Activated B cell treated with CpG ODN at 0.5 μM for 24 hours (primary cell): ENCODE data around the gene LCOR. TPM values are rescaled to one million over a fixed set of nuclear protein-coding genes. Genes with fewer than 3 reads are reported as not detected.

Experiments
- ATAC-seq: fragments of 200-7000 bp; cut with Tn5 transposase; one replicate; pipeline ENCODE4 v1.10.0; 2021; ENCODE audit warnings: low read depth, mild to moderate bottlenecking, moderate library complexity
- CTCF ChIA-PET: fragments of 350-600 bp; sonication (Branson Sonifier 250); formaldehyde crosslinking; loops from one replicate; lab custom pipeline; 2021; ENCODE audit warnings: antibody characterized with exemption; lab: Charles Lee
- POLR2A ChIA-PET: fragments of 350-600 bp; sonication (Branson Sonifier 250); formaldehyde crosslinking; loops from one replicate; lab custom pipeline; 2021; ENCODE audit warnings: antibody characterized with exemption; lab: Charles Lee
- DNase-seq: peaks from one replicate; pipeline ENCODE4 v3.0.0; 2022
- H3K27ac Mint-ChIP-seq: one replicate; pipeline ENCODE4 v1.8.0; 2020; ENCODE audit warnings: mixed read lengths
- H3K27me3 Mint-ChIP-seq: one replicate; pipeline ENCODE4 v1.8.0; 2021; ENCODE audit warnings: mixed read lengths
- H3K36me3 Mint-ChIP-seq: one replicate; pipeline ENCODE4 v1.8.0; 2021; ENCODE audit warnings: low read depth, mixed read lengths
- H3K4me1 Mint-ChIP-seq: one replicate; pipeline ENCODE4 v1.8.0; 2021; ENCODE audit warnings: mixed read lengths
- H3K4me3 Mint-ChIP-seq: one replicate; pipeline ENCODE4 v1.8.0; 2020; ENCODE audit warnings: mild to moderate bottlenecking, mixed read lengths
- H3K9me3 Mint-ChIP-seq: one replicate; pipeline ENCODE4 v1.8.0; 2020; ENCODE audit warnings: mixed read lengths
- CTCF ChIP-seq: fragments of 200-600 bp; IDR thresholded peaks from one replicate; pipeline ENCODE4 v1.8.0; 2022; ENCODE audit warnings: antibody characterized with exemption, mild to moderate bottlenecking
- intact Hi-C: fragments of 100-400 bp; cut with micrococcal nuclease; formaldehyde crosslinking; loops from one replicate; pipeline ENCODE4 v1.15.1; 2024
- total RNA-seq: library from RNA; stranded (reverse); gene quantifications from 2 replicates; pipeline ENCODE4 v1.2.3, GENCODE V29; 2022

The LCOR gene
- total RNA-seq, 1 donor from 2014 or later: 54.9 TPM

GRCh38 chr10:97005349-97005748 is 173.3 kb downstream of the LCOR start:
- no peaks in the 10 kb centered on the region for H3K27me3 Mint-ChIP-seq
- no peak overlapping the region for H3K4me3 Mint-ChIP-seq
- ATAC-seq: no peak
- no peak for DNase-seq
- H3K36me3 Mint-ChIP-seq: no peaks in the 10 kb centered on the region
- no peak for TF ChIP-seq CTCF
- intact Hi-C loops: no loop called here
- CTCF ChIA-PET: no interaction called here
- POLR2A ChIA-PET: no interaction called here
- H3K4me1 Mint-ChIP-seq: no peaks in the 10 kb centered on the region
- no peak overlapping the region for H3K27ac Mint-ChIP-seq
- peaks cover 11% of the 10 kb centered on the region for H3K9me3 Mint-ChIP-seq

GRCh38 chr10:97006364-97006763 is 174.3 kb downstream of the LCOR start:
- no peak overlapping the region for H3K27ac Mint-ChIP-seq
- POLR2A ChIA-PET: no interaction called here
- no peak overlapping the region for H3K4me3 Mint-ChIP-seq
- no peaks in the 10 kb centered on the region for H3K36me3 Mint-ChIP-seq
- CTCF ChIA-PET: no interaction called here
- DNase-seq (no peak), ATAC-seq (no peak)
- H3K4me1 Mint-ChIP-seq: no peaks in the 10 kb centered on the region
- H3K9me3 Mint-ChIP-seq: peaks cover 11% of the 10 kb centered on the region
- intact Hi-C loops: no loop called here
- no peaks in the 10 kb centered on the region for H3K27me3 Mint-ChIP-seq
- TF ChIP-seq CTCF: no peak

- intact Hi-C loops: no loop called here
- POLR2A ChIA-PET: no interaction called here
- ATAC-seq (no peak), DNase-seq (no peak)
- H3K4me1 Mint-ChIP-seq: no peaks in the 10 kb centered on the region
- CTCF ChIA-PET: no interaction called here
- H3K9me3 Mint-ChIP-seq: peaks cover 11% of the 10 kb centered on the region
- no peak overlapping the region for H3K27ac Mint-ChIP-seq
- H3K27me3 Mint-ChIP-seq: no peaks in the 10 kb centered on the region
- TF ChIP-seq CTCF: no peak
- H3K36me3 Mint-ChIP-seq: no peaks in the 10 kb centered on the region
- H3K4me3 Mint-ChIP-seq: no peak overlapping the region
Measured at GRCh38 chr10:97007417-97007816, 175.3 kb downstream of the LCOR start.

GRCh38 chr10:97010695-97011206 is 178.7 kb downstream of the LCOR start:
- Mint-ChIP-seq H3K36me3 (no peaks in the 10 kb centered on the region), H3K4me3 (no peak overlapping the region), H3K9me3 (peaks cover 11% of the 10 kb centered on the region), H3K4me1 (no peaks in the 10 kb centered on the region), H3K27me3 (no peaks in the 10 kb centered on the region), H3K27ac (no peak overlapping the region)
- no peak for ATAC-seq
- DNase-seq: no peak
- POLR2A ChIA-PET: no interaction called here
- intact Hi-C loops: no loop called here
- TF ChIP-seq CTCF: no peak
- CTCF ChIA-PET: no interaction called here

- Mint-ChIP-seq H3K9me3 (peaks cover 11% of the 10 kb centered on the region), H3K4me3 (no peak overlapping the region), H3K27ac (no peak overlapping the region), H3K36me3 (no peaks in the 10 kb centered on the region), H3K27me3 (no peaks in the 10 kb centered on the region), H3K4me1 (no peaks in the 10 kb centered on the region)
- POLR2A ChIA-PET: no interaction called here
- intact Hi-C loops: no loop called here
- CTCF ChIA-PET: no interaction called here
- DNase-seq: no peak
- ATAC-seq: no peak
- TF ChIP-seq CTCF: no peak
Measured at GRCh38 chr10:97011397-97011796, 179.3 kb downstream of the LCOR start.
